ENCODE results near the gene TCF4.

TCF4 gene

DNA sequence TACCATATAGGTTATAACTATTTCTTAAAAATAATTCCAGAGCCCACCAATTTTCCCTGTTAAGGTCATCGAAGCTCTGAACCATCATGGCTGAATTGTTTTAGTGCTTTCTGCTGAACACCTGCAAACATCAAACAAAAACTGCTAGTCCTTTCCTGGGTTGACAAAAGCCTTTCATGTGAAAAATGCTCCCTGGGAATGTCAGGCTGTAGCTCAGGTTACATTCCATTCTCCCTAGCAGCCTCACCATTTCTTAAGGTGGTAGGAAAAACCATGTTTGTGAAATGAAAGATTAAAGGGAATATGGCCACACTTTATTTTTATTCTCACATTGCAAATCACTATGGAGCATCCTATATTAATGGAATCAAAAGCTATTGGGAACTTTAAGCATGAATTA, 5.7 kb downstream of the TCF4 start:
- H3K27ac ChIP-seq (ENCODE audit: low read length): no peak overlapping the region

GRCh38 chr18:55579501-55580270, 8.3 kb downstream of the TCF4 start:
- H3K9me2 ChIP-seq (replicated peaks; ENCODE audit: insufficient read depth, low read length): no peaks in the 10 kb centered on the region
- no peak overlapping the region for H3K27ac ChIP-seq (ENCODE audit: low read length)
- DNase-seq: no peak
- no peak overlapping the region for H3K4me3 ChIP-seq (ENCODE audit: low read length)
- H4K20me1 ChIP-seq (ENCODE audit: insufficient read depth, low read length): no peaks in the 10 kb centered on the region
- H3K36me3 ChIP-seq (replicated peaks; ENCODE audit: insufficient read depth, low read length): no peaks in the 10 kb centered on the region
- no peak overlapping the region for H2AFZ ChIP-seq (ENCODE audit: low read length)
- H3K9me3 ChIP-seq (replicated peaks; ENCODE audit: insufficient read depth, low read length): no peaks in the 10 kb centered on the region
- H3K27me3 ChIP-seq (replicated peaks; ENCODE audit: insufficient read depth, low read length): no peaks in the 10 kb centered on the region
- H3F3A ChIP-seq (ENCODE audit: insufficient read depth, low read length): no peaks in the 10 kb centered on the region
- no peak for TF ChIP-seq EZH2 (optimal IDR thresholded peaks at IDR 0.05; ENCODE audit: low read depth, low read length)
- no peak for TF ChIP-seq CTCF (IDR thresholded peaks at IDR 0.05; ENCODE audit: low read length)
- TF ChIP-seq EZH2phosphoT487 (IDR thresholded peaks at IDR 0.05; ENCODE audit: low read length): no peak
- no peaks in the 10 kb centered on the region for H3K4me1 ChIP-seq (ENCODE audit: low read length)
- H3K9ac ChIP-seq (ENCODE audit: low read length): no peak overlapping the region
- H3K4me2 ChIP-seq (ENCODE audit: low read depth, low read length): no peak overlapping the region
- H3K79me2 ChIP-seq (ENCODE audit: low read length): no peaks in the 10 kb centered on the region

More for the DNA sequence above, 5.7 kb downstream of the TCF4 start:
- Histone ChIP-seq H3K9me2 (replicated peaks; ENCODE audit: insufficient read depth, low read length) (no peaks in the 10 kb centered on the region), H3K27me3 (replicated peaks; ENCODE audit: insufficient read depth, low read length) (no peaks in the 10 kb centered on the region), H3K36me3 (replicated peaks; ENCODE audit: insufficient read depth, low read length) (no peaks in the 10 kb centered on the region), H2AFZ (ENCODE audit: low read length) (no peak overlapping the region), H4K20me1 (ENCODE audit: insufficient read depth, low read length) (no peaks in the 10 kb centered on the region), H3K4me1 (ENCODE audit: low read length) (no peaks in the 10 kb centered on the region; the same call in 1 of the 2 replicates), H3K4me3 (ENCODE audit: low read length) (no peak overlapping the region), H3K9ac (ENCODE audit: low read length) (no peak overlapping the region), H3K4me2 (ENCODE audit: low read depth, low read length) (no peak overlapping the region), H3K79me2 (ENCODE audit: low read length) (no peaks in the 10 kb centered on the region), H3F3A (ENCODE audit: insufficient read depth, low read length) (no peaks in the 10 kb centered on the region), H3K9me3 (replicated peaks; ENCODE audit: insufficient read depth, low read length) (no peaks in the 10 kb centered on the region)
- TF ChIP-seq EZH2phosphoT487 (IDR thresholded peaks at IDR 0.05; ENCODE audit: low read length) (no peak), CTCF (IDR thresholded peaks at IDR 0.05; ENCODE audit: low read length) (no peak), EZH2 (optimal IDR thresholded peaks at IDR 0.05; ENCODE audit: low read depth, low read length) (no peak)
- no peak for DNase-seq

DNA sequence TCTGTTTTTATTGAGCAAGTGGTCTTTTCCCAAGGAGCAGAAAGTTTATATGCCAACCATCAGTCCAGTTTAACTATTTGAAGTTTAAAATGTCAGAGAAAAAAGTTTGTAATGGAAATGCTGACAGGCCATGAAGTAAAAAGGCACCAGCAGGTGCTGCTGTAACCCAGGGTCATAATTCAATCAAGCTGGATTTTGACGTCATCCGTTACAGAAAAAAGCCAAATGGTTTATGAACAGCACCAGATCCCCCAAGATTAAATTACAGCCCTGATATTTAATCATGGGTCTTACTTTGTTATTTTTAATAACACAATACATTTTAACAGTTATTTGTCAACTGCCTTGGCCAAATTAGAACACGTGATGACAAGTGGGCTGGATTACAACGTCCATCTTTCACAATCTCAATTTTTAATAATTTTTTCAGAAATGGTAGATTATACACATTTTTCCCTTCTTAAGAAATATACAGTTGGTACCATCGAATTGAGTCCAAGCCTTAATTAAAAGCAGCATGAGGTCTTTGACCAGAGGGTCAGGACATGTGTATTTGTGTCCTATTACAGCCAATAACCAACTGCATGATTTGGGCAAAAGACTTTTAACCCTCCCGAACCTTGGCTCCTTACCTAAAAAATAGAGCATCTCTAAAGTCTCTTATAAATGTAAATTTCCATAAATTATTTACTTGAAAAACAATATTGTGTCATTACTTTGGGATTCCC, 10.0 kb downstream of the TCF4 start:
- Histone ChIP-seq H2AFZ (ENCODE audit: low read length) (no peak overlapping the region), H3K9me2 (replicated peaks; ENCODE audit: insufficient read depth, low read length) (no peaks in the 10 kb centered on the region), H3K79me2 (ENCODE audit: low read length) (no peaks in the 10 kb centered on the region), H3K4me3 (ENCODE audit: low read length) (no peak overlapping the region), H3F3A (ENCODE audit: insufficient read depth, low read length) (no peaks in the 10 kb centered on the region), H3K9ac (ENCODE audit: low read length) (no peak overlapping the region), H3K27ac (ENCODE audit: low read length) (no peak overlapping the region), H3K27me3 (replicated peaks; ENCODE audit: insufficient read depth, low read length) (no peaks in the 10 kb centered on the region), H3K9me3 (replicated peaks; ENCODE audit: insufficient read depth, low read length) (no peaks in the 10 kb centered on the region), H3K4me1 (ENCODE audit: low read length) (no peaks in the 10 kb centered on the region), H4K20me1 (ENCODE audit: insufficient read depth, low read length) (no peaks in the 10 kb centered on the region), H3K4me2 (ENCODE audit: low read depth, low read length) (no peak overlapping the region), H3K36me3 (replicated peaks; ENCODE audit: insufficient read depth, low read length) (no peaks in the 10 kb centered on the region)
- TF ChIP-seq CTCF (IDR thresholded peaks at IDR 0.05; ENCODE audit: low read length) (no peak), EZH2 (optimal IDR thresholded peaks at IDR 0.05; ENCODE audit: low read depth, low read length) (no peak), EZH2phosphoT487 (IDR thresholded peaks at IDR 0.05; ENCODE audit: low read length) (no peak)
- DNase-seq: no peak
